Stimulated activated CD4-positive, alpha-beta T cell treated with anti-CD3 and anti-CD28 coated beads, TNF-alpha, amount 100 ng/mL, for 24 hours (primary cell): ENCODE results near the gene TSPAN5.

Source experiments
- DNase-seq, 3 experiments: peaks; one replicate each; pipeline ENCODE4 v3.0.0-alpha.2; 2020; ENCODE audit warnings: low read depth in 3 of 3

The TSPAN5 gene

DNA sequence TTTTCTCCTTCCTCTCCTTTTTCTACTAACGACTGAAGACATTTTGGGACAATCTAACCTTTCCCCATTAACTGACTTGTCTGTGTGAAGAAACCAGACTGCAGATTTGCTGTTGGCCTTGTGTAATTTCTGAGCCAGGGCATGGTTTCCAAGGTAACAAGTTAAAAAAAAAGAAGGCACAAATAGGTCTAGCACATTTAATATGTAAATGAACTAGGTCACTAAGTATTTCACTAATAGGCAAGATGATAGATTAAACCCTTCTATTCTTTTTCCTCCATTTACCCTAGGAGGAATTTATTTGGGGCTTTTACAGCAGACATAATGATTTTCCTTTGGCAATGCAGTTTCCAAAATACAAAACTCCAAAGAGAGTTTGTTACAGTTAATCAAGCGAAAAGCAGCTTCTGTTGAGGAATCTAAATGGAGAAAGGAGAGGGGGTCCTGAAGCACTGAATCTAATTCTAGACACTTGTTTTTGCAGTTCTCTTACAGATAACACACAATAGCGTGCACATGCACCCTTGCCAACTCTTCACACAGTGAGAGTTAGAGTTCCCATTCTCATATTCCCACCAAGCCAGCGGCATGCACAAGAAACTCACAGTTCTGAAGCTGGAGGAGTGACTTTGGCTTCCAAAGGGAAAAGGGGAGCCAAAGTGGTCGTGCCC is 72.0 kb downstream of the TSPAN5 start:
- no peak for DNase-seq

DNA sequence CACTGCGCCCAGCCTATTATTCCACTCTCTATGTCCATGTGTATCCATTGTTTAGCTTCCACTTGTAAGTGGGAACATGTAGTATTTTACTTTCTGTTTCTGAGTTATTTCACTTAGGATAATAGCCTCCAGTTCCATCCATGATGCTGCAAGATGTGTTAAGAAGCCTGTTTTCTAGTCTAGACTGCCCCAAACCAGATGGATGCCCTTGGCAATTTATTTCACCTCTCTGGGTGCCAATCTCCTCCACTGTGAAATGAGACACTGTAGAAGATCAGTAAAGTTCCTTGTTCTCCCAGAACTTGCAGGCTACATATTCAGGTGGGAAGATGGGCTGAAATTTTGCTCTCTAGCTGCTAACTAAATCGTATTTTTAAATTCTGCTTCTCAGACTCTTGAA is 72.8 kb downstream of the TSPAN5 start:
- DNase-seq: no peak

DNA sequence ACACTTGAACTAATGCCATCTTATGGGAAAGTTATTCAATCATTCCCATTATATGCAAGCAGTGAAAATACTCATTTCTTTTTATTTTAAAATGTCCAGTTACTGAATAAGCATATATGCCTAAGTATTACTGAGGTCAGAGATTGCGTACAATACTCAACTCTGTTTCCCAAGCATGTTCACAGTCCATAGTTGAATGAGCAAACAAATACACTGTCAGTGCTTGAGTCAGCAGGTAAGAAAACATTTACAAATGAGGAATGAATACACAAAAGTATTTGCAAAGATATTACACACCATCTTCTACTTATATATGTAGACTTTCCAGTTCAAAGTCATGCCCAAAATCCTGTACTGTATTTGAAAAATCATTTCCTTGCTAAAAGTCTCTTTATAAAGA is 74.1 kb downstream of the TSPAN5 start:
- no peak for DNase-seq

DNA sequence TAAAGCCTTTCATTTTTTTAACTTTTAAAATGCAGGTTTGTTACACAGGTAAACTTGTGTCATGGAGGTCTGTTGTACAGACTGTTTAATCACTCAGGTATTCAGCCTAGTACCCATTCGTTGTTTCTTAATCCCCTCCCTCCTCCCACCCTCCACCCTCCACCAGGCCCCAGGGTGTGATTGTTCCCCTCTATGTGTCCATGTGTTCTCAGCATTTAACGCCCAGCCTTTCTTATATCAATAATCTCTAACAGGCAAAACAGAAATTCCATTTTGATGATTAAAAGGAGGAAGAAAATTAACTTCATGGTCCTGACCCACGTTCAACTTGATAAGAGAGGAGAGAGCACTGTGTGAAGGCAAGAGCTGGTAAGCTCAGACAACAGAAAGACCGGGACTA is 75.1 kb downstream of the TSPAN5 start:
- DNase-seq: no peak

DNA sequence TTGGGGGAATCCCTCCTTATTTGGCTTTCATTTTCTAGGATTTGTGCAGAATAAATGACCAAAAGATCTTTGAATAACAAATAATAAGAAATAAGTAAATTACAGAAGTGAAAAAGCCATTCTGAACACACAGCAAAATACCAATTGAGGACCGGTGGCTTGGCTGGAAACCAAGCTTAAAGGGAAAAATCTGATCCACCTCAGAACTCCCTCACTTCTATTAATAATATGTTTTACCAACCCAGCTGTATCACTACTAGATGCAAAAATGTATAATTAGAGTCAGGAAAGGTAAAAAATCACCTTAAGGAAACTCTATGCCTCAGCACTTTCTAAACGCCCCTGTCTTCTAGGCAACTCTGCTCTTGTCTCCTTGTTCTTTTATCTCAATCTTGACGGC is 77.3 kb downstream of the TSPAN5 start:
- DNase-seq: no peak

DNA sequence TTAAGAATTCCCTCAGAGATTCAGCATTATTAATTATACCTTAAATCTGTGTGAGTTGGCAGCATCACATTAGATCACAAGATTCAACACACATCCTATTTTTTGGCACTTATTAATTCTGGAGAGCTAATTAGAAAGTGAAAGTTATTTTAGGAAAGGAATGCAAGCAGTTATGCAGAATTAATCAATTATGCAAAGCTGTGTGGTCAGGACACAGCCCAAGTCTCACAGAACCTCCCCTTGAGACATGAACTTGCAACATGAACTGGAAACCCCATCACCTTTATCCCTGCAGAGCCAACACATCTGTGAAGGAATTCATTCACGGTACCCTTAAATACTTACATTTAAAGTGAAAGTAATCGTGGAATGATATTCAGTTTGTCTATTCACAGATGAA is 80.5 kb downstream of the TSPAN5 start:
- no peak for DNase-seq

DNA sequence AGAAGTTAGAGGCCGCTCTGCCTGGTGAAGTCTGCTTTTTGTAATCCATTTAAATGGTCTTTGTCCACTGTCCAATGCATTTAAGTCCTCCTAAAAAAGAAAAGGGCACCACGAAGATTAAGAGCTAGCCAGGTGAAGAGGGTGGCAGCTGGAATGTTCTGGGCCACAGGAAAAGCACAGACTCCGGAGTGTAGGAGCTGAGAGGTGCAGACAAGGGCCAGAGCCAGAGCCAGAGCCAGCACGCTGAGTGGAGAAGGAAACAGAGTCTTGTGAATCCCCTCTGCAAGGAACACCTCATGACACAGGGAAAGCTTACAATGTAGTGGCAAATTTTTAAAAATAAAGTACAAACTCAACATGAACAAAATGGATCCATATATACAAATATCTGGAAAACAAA is 83.6 kb downstream of the TSPAN5 start:
- no peak for DNase-seq

DNA sequence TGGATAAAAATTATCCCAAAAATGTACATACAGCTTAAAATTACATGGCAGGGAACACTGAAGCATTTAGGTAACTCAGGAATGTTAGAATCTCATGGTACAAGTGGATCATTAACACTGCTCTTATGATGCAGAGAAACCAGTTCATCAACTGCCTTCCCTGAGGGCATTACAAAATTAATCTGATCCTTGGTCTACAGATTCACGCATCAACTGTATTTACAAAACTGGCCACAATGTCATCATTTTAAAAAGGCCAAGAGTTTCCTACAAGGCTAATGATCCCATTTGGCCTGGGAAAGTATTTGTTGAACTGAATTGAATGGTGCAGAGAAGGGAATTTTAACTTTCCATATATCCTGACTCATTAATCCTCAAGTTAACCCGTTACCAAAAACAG is 84.6 kb downstream of the TSPAN5 start:
- no peak for DNase-seq

DNA sequence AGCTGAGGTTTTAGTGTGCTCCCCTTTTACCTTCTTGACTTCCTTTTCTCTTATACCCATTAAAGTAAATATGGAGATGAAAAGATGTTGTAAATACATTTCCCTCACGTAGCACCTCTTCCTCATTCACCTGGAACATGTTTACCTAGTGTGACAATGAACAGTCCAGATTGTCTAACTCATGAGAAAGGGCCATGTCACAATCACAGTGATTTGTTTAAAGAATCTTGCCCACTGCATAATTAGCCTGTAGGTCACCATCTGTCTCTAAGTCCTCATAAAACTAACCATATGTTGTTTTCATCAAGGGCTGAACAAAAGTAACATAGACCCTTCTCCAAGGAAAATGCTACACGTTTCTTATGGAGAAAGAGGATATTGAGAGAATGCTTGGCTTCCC is 85.7 kb downstream of the TSPAN5 start:
- DNase-seq: no peak

DNA sequence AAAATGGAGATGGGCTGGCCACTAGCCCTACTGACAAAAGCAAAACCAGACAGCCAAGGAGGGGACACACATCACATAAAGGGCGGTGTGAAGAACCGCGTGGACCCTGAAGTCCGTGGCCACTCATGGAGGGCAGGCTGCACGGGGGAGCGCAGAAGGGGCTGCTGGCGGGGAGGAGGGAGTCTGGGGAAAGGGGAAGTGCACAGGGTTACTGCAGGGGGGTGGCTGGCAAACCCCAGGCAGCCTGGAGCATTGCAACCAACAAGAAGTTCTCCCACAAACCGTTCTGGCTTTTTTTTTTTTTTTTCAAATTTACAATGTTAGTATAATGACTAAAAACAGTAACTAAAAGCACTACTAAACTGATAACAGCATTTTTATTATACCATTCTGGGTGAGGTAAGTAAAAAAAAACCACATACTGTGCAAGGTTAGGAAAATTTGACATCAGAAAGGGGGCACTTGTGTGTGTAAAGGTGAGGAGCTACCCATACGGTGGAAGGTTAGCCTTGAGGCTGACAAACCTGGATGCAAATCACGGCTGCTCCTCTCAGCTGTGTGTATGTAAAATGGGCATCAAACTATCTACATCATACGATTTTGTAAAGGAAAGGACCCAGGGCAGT is 87.1 kb downstream of the TSPAN5 start:
- DNase-seq: no peak

DNA sequence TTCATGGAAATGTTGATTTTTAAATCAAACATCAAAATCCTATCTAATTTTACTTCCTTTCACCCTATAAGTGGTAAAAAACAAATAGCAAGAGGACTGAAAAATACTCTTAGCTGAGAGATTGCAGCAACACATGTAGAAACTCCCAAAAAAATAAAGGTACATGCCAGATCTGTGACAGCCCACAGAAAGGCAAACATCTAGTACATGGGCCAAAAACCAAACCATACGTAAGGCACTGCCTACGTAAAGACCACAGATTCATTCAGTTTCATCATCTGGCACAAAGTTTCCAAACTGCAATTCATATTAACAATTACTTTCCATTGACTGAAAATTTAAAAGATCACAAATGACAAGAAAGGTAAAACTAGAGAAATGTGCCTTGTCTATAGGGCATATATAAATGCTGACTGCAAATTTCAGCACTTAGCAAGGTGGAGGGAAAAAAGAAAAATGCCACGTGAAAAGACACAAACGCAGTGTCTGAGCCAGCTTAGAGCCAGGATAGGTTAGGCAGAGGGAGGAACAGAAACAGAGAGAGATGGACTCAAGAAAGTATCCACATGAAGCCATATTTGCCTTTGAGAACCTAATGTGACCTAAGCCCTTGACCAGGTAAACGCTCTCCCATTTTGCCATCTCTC is 88.1 kb downstream of the TSPAN5 start:
- no peak for DNase-seq

DNA sequence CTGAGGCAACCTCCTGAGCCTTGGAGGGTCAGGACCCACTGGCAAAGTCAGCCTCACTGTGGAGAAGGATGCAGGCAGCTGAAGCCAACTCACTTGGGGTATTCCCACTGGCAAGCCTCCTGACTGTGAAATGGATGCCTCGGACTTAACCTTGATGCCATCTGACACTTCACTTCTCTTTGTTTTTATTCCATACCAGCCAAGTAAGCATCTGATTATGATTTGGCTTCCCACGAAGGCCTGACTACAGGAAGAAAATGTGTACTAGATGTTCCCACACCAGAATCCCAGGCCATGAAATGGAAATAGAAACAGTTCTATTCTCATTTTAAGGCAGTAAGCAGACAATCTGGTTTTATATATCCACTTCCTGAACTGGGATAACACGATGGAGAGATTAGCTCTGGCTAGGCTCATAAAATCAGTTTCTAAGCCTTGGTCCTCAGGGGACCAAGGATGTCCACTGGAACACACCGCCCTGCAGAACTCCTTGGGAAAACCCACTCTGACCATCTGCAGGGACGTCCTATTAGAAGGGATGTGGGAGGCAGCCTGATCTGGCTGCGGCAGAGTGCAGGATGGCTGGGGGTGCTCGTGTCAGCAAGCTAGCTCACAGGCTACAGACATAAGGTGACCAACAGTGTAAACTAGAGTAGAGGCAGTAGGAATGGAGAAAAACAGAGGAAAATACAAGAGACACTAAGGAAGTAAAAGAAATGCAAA is 89.3 kb downstream of the TSPAN5 start:
- DNase-seq: no peak

DNA sequence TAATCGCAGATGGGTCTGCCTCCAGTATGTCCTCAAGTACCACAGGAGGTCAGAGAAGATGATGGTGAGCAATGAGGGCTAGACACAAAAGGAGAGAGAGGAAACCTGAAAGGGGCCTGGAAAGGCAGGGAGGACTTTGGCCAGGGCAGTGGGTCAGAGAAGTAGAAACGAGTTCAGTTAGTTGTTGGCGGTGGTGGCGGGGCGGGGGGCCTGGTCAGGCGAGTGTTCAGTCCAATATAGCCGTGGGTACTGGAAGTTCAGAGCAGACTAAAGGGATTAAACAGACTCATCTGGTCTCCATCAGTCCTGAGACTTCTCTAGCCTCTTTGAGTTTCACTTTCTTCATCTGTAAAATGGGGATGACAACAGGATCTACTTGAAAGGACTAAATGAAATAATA is 90.8 kb downstream of the TSPAN5 start:
- DNase-seq: no peak

DNA sequence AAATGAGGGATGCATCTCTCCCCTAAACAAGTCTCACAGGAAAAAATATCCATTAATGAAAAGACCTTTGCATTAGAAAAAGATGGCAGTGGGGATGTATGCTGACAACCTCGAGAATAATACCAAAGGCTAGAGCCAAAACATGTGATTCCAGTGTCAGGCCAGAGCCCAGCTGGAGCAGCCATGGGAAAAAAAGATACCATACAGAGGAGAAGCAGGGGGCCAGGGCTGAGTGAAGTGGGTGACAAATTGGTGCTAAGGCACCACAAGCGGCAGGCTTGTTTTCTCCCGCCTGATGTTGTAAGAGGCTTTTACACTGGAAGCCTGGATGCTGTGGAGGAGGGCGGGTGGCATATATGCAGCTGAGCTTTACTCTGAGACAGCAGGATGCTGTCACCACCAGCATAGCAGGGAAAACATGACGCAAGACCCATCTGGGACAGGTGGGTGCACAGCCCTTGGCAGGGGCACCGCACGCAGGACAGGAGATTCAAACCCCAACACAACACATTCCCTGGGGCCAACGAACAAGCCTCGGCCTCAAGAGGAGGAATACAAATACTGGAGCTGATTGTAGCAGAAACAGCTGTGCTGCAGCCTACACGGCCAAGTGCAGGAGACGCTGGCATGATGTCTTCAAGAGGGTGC is 91.9 kb downstream of the TSPAN5 start:
- DNase-seq: no peak

DNA sequence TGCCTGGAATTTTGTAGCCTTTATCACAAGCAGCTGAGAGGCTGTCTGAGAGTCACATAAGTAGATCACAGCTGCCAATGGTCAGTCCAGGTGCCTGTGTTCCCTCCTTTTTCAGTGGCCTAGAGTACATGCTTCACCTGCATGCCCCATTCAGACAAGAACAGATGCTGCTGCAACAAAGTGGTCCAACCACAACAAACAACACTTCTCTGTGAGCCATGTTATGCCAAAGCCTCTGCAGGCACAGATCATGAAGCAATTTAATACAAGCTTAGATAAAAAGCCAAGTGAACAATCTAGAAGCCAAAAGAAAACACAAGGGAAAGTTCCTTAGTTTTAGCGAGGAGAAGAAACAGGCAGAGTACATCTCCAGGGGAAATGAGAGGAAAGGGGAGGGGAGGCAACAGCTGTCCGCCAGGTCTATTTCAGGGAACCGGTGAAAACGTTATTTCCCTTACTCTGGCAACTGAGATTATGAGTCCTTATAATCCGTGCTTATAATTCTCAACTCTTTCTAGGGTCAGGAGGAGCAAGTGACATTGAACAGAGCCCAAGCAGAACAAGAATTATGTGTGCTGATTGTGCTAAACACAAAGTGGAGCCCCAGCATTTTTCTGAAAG is 92.6 kb downstream of the TSPAN5 start:
- no peak for DNase-seq

DNA sequence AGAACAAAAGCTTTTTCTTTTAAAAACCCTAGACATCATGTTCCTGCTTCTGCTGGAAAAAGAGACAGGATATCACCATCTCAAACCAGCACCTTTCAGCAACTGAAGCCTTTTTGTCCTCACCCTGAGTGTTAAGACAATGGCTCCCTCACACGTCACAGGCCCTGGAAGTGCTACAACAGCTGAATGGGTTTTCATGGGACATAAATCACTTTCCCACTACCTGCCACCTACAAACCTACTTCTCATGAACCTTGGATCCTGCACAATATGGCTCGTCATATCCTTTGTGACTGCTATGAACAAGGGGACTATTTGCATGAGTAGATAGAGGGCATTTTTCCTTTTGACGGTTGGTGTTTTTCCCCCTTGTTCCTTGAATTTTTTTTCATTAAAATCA is 93.6 kb downstream of the TSPAN5 start:
- no peak for DNase-seq

DNA sequence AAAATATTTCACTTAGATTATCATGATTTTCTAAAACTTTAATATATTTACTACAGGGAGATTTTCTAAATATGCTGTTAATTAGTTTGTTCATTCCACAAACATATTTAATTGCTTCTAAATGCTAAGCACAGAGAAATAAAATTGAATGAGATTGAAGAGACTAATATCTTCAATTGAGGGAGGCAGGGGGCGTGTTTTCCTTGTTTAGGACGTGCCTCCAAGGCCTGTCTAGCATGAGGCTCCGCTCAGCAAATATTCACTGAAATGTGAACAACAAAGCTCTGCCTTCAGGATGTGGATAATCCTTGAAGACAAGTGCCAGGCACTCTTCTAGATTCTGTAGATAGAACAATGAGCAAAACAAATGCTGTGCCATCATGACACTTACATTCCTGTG is 98.1 kb downstream of the TSPAN5 start:
- DNase-seq: no peak

DNA sequence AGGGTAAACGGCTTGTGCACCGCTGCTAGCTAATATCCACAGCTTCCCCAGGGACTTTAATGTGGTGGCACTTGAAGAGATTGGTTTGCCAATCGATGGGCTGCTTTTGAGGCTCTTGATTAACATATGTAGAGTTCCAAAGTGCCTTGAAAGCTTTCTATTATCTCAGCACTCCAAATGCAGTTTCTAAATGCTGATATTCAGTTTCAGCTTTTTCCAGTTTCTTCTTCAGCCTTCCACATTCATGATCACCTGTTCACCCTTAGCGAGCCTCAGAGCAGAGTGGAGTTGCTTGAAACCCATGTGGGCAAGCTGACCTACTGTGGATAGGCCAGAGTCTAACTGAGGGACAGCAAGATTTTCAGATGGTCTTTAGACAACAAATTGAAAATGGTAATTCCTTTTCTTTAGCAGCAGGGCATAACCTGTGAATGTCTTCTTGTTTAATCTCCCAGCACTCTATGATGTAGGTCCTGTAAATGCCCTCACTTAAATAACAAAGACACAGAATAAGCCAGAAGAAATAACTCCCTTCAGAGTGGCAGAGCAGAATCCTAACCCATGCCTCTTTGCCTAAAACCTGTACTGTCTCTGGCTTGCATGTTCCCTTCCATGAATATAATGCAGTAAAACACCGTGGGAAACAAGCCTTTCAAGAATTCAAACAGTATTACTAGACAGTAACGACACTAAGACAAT is 99.8 kb downstream of the TSPAN5 start:
- DNase-seq: no peak

DNA sequence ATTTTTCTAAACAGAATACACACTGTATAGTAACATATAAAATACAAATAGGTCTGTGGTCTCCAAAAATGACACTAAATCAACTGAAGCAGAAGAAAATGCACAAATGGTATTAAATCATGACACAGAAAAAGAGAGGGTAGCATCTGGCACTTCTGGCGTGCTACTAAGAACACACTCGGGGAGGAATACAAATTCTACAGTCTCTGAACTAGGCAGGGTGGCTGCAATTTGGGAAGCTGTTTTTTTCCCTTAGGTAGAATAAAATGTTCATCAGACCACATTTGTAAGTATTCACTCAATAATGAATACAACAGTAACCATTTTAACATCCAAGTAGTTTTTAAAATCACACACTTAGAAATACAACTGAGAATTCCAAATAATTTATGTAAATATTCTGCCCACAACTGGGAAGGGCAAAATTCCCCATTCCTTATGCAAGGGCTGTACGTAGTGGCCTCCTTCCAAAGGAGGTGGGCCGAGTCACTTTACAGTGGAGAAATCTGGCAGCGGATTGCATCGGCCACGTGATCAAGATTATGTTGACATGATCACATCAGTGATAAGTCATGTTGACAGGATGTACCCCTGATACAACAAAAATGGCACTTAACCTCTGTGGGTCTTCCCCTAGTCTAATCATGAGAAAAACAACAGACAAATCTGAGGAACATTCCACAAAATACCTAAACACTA is 101.1 kb downstream of the TSPAN5 start:
- no peak for DNase-seq

DNA sequence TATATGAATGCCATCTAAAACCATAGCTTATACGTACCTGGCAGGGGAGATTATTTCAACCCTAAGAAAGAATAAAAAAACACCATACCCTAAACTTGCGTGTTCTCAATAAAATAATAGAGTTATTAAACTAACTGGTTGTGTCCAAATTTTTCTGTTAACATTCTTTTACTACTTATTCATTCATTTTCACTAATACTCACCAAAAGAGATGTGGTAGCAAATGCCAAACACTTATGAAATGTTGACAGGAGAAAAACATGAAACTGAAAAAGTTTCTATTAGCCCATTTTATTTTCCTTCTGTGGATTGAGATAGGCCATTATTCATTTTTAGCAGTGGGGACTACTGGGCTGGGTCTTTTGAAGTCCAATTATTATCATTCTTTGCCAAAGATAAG is 102.0 kb downstream of the TSPAN5 start:
- DNase-seq: no peak
